T-cell (primary cell): ENCODE measurements around the gene RALY. TPM values are rescaled to one million over a fixed set of nuclear protein-coding genes. Genes with fewer than 3 reads are reported as not detected.

Experiments used
- ATAC-seq, 4 experiments: fragments of 200-7000 bp in 3 of 4; fragments of 150-1000 bp in 1 of 4; cut with Tn5 transposase; replicated peaks in 1 of 4; 1 replicate in 3 of 4; 2 replicates in 1 of 4; pipeline ENCODE4 v1.10.0; 2021; ENCODE audit warnings: moderate library complexity in 3 of 4, mild to moderate bottlenecking in 2 of 4, moderate number of reproducible peaks in 1 of 4
- CTCF ChIA-PET, 2 donors: fragments of 300-600 bp; sonication (Branson Sonifier 250); formaldehyde crosslinking; loops; one replicate each; lab custom pipeline; 2022; ENCODE audit warnings: antibody characterized with exemption in 2 of 2; lab: Charles Lee
- POLR2A ChIA-PET, 2 donors: fragments of 300-600 bp; sonication (Branson Sonifier 250); formaldehyde crosslinking; loops; one replicate each; lab custom pipeline; 2022; ENCODE audit warnings: antibody characterized with exemption in 2 of 2; lab: Charles Lee
- DNase-seq, 35 experiments: peaks; one replicate each; pipeline versions ENCODE4 v3.0.0 to v3.0.0-alpha.2; 2013 to 2023
- H3K27ac ChIP-seq: one replicate; pipeline ENCODE4 v1.5.1; 2013; ENCODE audit warnings: low read length
- H3K27me3 ChIP-seq, 2 experiments: replicated peaks in 1 of 2; 1 replicate in 1 of 2; 2 replicates in 1 of 2; pipeline versions ENCODE4 v1.6.1 to v1.7.0; 2013; ENCODE audit warnings: low read length in 1 of 2, mixed read lengths in 1 of 2; ENCODE audit not compliant: control insufficient read depth in 2 of 2, insufficient read depth in 2 of 2; ENCODE audit errors: extremely low read depth in 1 of 2
- H3K36me3 ChIP-seq, 2 donors: 1 replicate in 1 of 2; 2 replicates in 1 of 2; pipeline versions ENCODE4 v1.6.1 to v1.7.0; 2013; ENCODE audit warnings: low read length in 1 of 2; ENCODE audit not compliant: control insufficient read depth in 2 of 2, insufficient read depth in 1 of 2; ENCODE audit errors: extremely low read depth in 1 of 2
- H3K4me1 ChIP-seq, 2 experiments: 1 replicate in 1 of 2; 2 replicates in 1 of 2; pipeline versions ENCODE4 v1.6.1 to v1.7.0; 2013; ENCODE audit warnings: low read length in 2 of 2, mixed read lengths in 1 of 2; ENCODE audit not compliant: insufficient read depth in 2 of 2, control insufficient read depth in 1 of 2; ENCODE audit errors: extremely low read depth in 1 of 2
- H3K4me3 ChIP-seq, 2 donors: 1 replicate in 1 of 2; 2 replicates in 1 of 2; pipeline versions ENCODE4 v1.5.1 to v1.7.0; 2013; ENCODE audit warnings: mild to moderate bottlenecking in 2 of 2, low read length in 1 of 2, moderate library complexity in 1 of 2; ENCODE audit not compliant: control insufficient read depth in 1 of 2; ENCODE audit errors: extremely low read depth in 1 of 2
- H3K9me3 ChIP-seq: 2 replicates; pipeline ENCODE4 v1.7.0; 2013
- H3K27ac Mint-ChIP-seq, 2 donors: one replicate each; pipeline ENCODE4 v1.8.0; 2020 to 2021; ENCODE audit warnings: mild to moderate bottlenecking in 2 of 2, mixed read lengths in 2 of 2
- H3K27me3 Mint-ChIP-seq, 2 donors: one replicate each; pipeline ENCODE4 v1.8.0; 2021 to 2022; ENCODE audit warnings: mixed read lengths in 2 of 2
- H3K36me3 Mint-ChIP-seq: one replicate; pipeline ENCODE4 v1.8.0; 2021; ENCODE audit warnings: mixed read lengths
- H3K4me1 Mint-ChIP-seq, 3 donors: one replicate each; pipeline ENCODE4 v1.8.0; 2020 to 2022; ENCODE audit warnings: mixed read lengths in 3 of 3, mild to moderate bottlenecking in 1 of 3
- H3K4me3 Mint-ChIP-seq, 3 donors: one replicate each; pipeline ENCODE4 v1.8.0; 2020 to 2022; ENCODE audit warnings: mild to moderate bottlenecking in 3 of 3, mixed read lengths in 3 of 3, moderate library complexity in 3 of 3
- H3K9me3 Mint-ChIP-seq, 3 donors: one replicate each; pipeline ENCODE4 v1.8.0; 2020 to 2022; ENCODE audit warnings: mixed read lengths in 3 of 3
- WGBS: methylation state at CpG from one replicate; pipeline ENCODE4 v1.1.5; 2013; ENCODE audit warnings: missing lambda C conversion rate; ENCODE audit not compliant: insufficient coverage; 5-methylcytosine and 5-hydroxymethylcytosine counted together
- total RNA-seq, 35 experiments: library from RNA in 6 of 35; stranded (reverse) in 6 of 35; fragments of 120-200 nt in 1 of 35; gene quantifications; one replicate each; pipeline versions ENCODE4 v1.2.1 to v1.2.4 and lab custom pipeline; 2013 to 2026

The RALY gene
- total RNA-seq, 5 donors from 2014 or later (not counting 1 experiment from before 2014, with no cell fraction given): 110 to 126 (median 125) TPM

- H3K4me1 Mint-ChIP-seq: no peaks in the 10 kb centered on the region
- no peaks in the 10 kb centered on the region for H3K36me3 ChIP-seq
- no peak for DNase-seq
- no peak overlapping the region for H3K27ac Mint-ChIP-seq
- H3K36me3 Mint-ChIP-seq: no peaks in the 10 kb centered on the region
- peaks cover 6 to 12% of the 10 kb centered on the region in 2 donors for H3K27me3 Mint-ChIP-seq
- H3K27me3 ChIP-seq: peaks cover 0 to 4% of the 10 kb centered on the region in 2 experiments
- no peak overlapping the region for H3K4me3 ChIP-seq
- WGBS: 95% methylated on average over 2 of the region's 5 CpGs
- H3K27ac ChIP-seq: no peak overlapping the region
- no peak overlapping the region for H3K4me3 Mint-ChIP-seq
- no peaks in the 10 kb centered on the region for H3K4me1 ChIP-seq
- no peaks in the 10 kb centered on the region for H3K9me3 Mint-ChIP-seq
- ChIA-PET POLR2A (interaction anchor here in 1 of 2 donors (0.6 to 0.7 kb wide), 2 partner anchors 907 to 1282 kb away, joined by 5 to 12 read pairs; no protein-coding TSS in a partner anchor), CTCF (interaction anchor here (0.5 to 0.7 kb wide), 2 partner anchors 18 to 139 kb away, joined by 4 to 9 read pairs; no protein-coding TSS in a partner anchor)
- ATAC-seq: no peak
- no peaks in the 10 kb centered on the region for H3K9me3 ChIP-seq
These were observed 10.3 kb upstream of the RALY start for GRCh38 chr20:33983371-33983770.

DNA sequence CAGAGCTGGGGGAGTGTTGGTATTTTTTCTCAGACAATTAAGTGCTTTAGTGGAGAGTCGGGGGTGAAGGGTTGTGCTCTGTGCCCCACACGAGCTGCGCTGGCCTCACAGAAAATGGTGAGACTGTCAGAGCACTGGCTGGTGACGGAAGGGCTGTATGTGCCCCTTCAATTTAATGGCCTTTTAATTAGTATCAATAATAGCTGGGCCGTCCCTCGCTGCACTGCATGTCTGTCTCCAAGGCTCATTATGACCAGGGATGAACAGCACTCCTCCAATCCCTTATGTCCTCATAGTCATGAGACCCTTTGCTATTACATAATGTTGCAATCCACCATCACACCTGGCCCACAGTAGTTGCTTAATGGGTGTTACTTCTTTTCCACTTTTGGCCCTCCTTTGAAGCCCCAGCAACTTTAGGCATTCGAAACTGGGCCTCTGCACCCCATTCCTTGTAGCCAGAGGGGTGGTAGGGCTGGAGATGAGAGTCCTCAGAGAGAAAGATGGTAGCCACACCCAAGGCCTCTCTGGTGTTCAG is 9.5 kb upstream of the RALY start:
- H3K4me3 Mint-ChIP-seq: no peak overlapping the region
- ChIA-PET POLR2A (no interaction called here), CTCF (no interaction called here)
- Histone ChIP-seq H3K9me3 (no peaks in the 10 kb centered on the region), H3K4me1 (no peaks in the 10 kb centered on the region), H3K27ac (no peak overlapping the region), H3K4me3 (no peak overlapping the region), H3K27me3 (peaks cover 0 to 4% of the 10 kb centered on the region in 2 experiments), H3K36me3 (no peaks in the 10 kb centered on the region)
- no peak for ATAC-seq
- no peak overlapping the region for H3K27ac Mint-ChIP-seq
- H3K36me3 Mint-ChIP-seq: no peaks in the 10 kb centered on the region
- WGBS: 88% methylated on average over 6 of the region's 7 CpGs
- no peak for DNase-seq
- H3K4me1 Mint-ChIP-seq: no peaks in the 10 kb centered on the region
- H3K9me3 Mint-ChIP-seq: no peaks in the 10 kb centered on the region
- H3K27me3 Mint-ChIP-seq: peaks cover 0 to 6% of the 10 kb centered on the region in 2 donors

DNA sequence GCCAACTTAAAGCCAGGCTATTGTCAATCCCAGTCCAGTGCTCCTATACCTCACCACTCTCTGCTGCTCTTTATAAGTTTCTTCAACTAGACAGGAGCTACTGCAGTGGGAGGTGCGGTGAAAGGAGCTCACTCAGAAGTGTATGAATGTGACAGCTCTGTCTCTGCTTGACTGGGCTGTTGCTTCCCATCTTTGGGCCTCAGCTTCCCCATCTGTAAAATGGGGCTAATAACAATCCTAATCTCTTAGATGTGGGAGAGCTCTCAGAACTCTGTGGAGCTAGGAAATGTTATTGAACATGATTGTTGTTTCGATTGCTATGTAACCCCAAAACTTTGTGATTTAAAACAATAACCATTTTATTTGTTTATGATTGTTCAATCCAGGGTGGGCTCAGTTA is 8.4 kb upstream of the RALY start:
- Histone ChIP-seq H3K4me1 (no peaks in the 10 kb centered on the region), H3K4me3 (no peak overlapping the region), H3K9me3 (no peaks in the 10 kb centered on the region), H3K36me3 (no peaks in the 10 kb centered on the region), H3K27ac (no peak overlapping the region), H3K27me3 (peaks cover 0 to 4% of the 10 kb centered on the region in 2 experiments)
- CTCF ChIA-PET: interaction anchor here in 1 of 2 donors (0.6 kb wide), 1 partner anchor 142 kb away, joined by 3 read pairs; no protein-coding TSS in a partner anchor
- H3K4me1 Mint-ChIP-seq: peaks cover 5 to 6% (median 5%) of the 10 kb centered on the region in 3 donors
- POLR2A ChIA-PET: no interaction called here
- H3K27ac Mint-ChIP-seq: no peak overlapping the region
- no peak for ATAC-seq
- DNase-seq: no peak
- H3K27me3 Mint-ChIP-seq: peaks cover 0 to 4% of the 10 kb centered on the region in 2 donors
- no peak overlapping the region for H3K4me3 Mint-ChIP-seq
- no CpG with 5 or more reads among the region's 2 CpGs for WGBS
- no peaks in the 10 kb centered on the region for H3K36me3 Mint-ChIP-seq
- no peaks in the 10 kb centered on the region for H3K9me3 Mint-ChIP-seq

DNA sequence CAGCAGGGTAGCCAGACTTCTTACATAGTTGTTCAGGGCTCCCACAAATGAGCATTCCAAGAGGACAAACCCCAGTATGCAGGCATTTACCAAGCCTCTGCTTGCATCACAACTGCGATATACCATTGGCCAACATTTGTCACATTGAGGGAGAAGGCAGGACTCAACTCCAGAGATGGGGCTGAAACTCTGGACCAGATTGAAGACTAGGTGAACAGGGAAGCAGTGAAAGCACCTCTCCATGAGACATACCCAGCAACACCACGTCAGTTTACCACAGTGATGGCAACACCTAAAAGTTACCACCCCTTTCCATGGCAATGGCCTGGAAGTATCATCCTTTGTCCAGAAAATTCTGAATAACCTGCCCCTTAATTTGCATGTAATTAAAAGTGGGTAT is 7.9 kb upstream of the RALY start:
- Mint-ChIP-seq H3K27me3 (peaks cover 0 to 4% of the 10 kb centered on the region in 2 donors), H3K4me3 (no peak overlapping the region), H3K4me1 (peaks cover 7 to 10% (median 9%) of the 10 kb centered on the region in 3 donors), H3K27ac (no peak overlapping the region), H3K9me3 (no peaks in the 10 kb centered on the region), H3K36me3 (no peaks in the 10 kb centered on the region)
- Histone ChIP-seq H3K4me3 (no peak overlapping the region), H3K27ac (no peak overlapping the region), H3K36me3 (no peaks in the 10 kb centered on the region), H3K27me3 (peaks cover 0 to 4% of the 10 kb centered on the region in 2 experiments), H3K9me3 (no peaks in the 10 kb centered on the region), H3K4me1 (no peaks in the 10 kb centered on the region)
- DNase-seq: no peak
- POLR2A ChIA-PET: no interaction called here
- ATAC-seq: no peak
- CTCF ChIA-PET: interaction anchor here in 1 of 2 donors (0.6 kb wide), 1 partner anchor 142 kb away, joined by 3 read pairs; no protein-coding TSS in a partner anchor
- 100% methylated on average over 1 of the region's 2 CpGs for WGBS

DNA sequence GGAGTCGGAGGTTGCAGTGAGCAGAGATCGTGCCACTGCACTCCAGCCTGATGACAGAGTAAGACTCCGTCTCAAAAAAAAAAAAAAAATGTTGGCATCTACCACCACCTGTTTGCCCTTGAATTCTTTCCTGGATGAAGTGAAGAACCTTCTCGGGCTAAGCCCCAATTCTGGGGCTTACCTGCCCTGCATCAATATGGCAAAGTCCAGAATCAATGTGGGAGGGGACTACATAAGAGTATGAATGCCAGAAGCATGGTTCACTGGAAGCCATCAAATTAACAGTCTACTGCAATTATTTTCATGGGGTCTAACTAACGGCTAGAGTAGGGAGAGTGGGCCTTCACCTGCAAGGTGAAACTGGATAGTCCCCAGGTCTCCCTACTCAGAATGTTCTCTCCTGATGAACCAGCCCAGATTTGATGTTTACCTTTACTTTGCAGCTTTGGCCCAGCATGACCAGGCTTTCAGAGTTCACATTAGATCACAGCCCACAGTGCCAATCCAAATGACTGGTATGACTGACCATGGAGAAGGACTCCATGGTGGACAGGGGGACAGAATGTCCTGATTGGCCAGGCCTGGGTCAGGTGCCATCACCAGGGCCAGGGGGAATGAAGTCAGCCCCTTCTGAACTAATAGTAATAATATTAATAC is 7.0 kb upstream of the RALY start:
- H3K27ac ChIP-seq: no peak overlapping the region
- Mint-ChIP-seq H3K27me3 (no peaks in the 10 kb centered on the region), H3K4me1 (peaks cover 10 to 18% (median 14%) of the 10 kb centered on the region in 3 donors), H3K27ac (no peak overlapping the region), H3K36me3 (no peaks in the 10 kb centered on the region), H3K9me3 (no peaks in the 10 kb centered on the region), H3K4me3 (no peak overlapping the region)
- no peak overlapping the region for H3K4me3 ChIP-seq
- WGBS: 93% methylated on average over 3 of the region's 5 CpGs
- no peaks in the 10 kb centered on the region for H3K36me3 ChIP-seq
- ChIA-PET POLR2A (no interaction called here), CTCF (no interaction called here)
- peaks cover 0 to 4% of the 10 kb centered on the region in 2 experiments for H3K27me3 ChIP-seq
- H3K9me3 ChIP-seq: no peaks in the 10 kb centered on the region
- H3K4me1 ChIP-seq: peaks cover under 1 to 3% of the 10 kb centered on the region in 2 experiments
- DNase-seq (no peak), ATAC-seq (no peak)

GRCh38 chr20:33990075-33990474 is 3.6 kb upstream of the RALY start:
- peaks cover 30 to 36% (median 33%) of the 10 kb centered on the region in 3 donors for H3K4me1 Mint-ChIP-seq
- H3K27ac ChIP-seq: no peak overlapping the region
- DNase-seq (no peak), ATAC-seq (no peak)
- no peaks in the 10 kb centered on the region for H3K27me3 ChIP-seq
- H3K36me3 ChIP-seq: no peaks in the 10 kb centered on the region
- no peak overlapping the region for H3K4me3 ChIP-seq
- no peaks in the 10 kb centered on the region for H3K27me3 Mint-ChIP-seq
- no peaks in the 10 kb centered on the region for H3K36me3 Mint-ChIP-seq
- ChIA-PET POLR2A (no interaction called here), CTCF (interaction anchor here in 1 of 2 donors (0.6 to 1.1 kb wide), 2 partner anchors 15 to 90 kb away, joined by 3 read pairs; no protein-coding TSS in a partner anchor)
- no peak overlapping the region for H3K4me3 Mint-ChIP-seq
- no peaks in the 10 kb centered on the region for H3K9me3 Mint-ChIP-seq
- 89% methylated on average over 1 of the region's 4 CpGs for WGBS
- no peak overlapping the region for H3K27ac Mint-ChIP-seq
- H3K9me3 ChIP-seq: no peaks in the 10 kb centered on the region
- H3K4me1 ChIP-seq: peaks cover 9 to 17% of the 10 kb centered on the region in 2 experiments
